Suprapubic skin (tissue), 4 donors: ENCODE measurements around the gene ARSG.

Source experiments
- CTCF ChIP-seq, 2 donors: fragments of 200-600 bp in 1 of 2; fragments of 450-650 bp in 1 of 2; sonication (generic) in 1 of 2; IDR thresholded peaks; one replicate each; pipeline ENCODE4 v1.5.1; 2016 to 2019; ENCODE audit warnings: antibody characterized with exemption in 2 of 2, mild to moderate bottlenecking in 1 of 2, moderate library complexity in 1 of 2
- EP300 ChIP-seq: sonication (generic); formaldehyde crosslinking; IDR thresholded peaks from one replicate; pipeline ENCODE4 v1.6.1; 2017; ENCODE audit warnings: antibody characterized with exemption
- POLR2A ChIP-seq, 2 donors: fragments of 450-650 bp; IDR thresholded peaks; one replicate each; pipeline ENCODE4 v1.6.1; 2017; ENCODE audit warnings: antibody characterized with exemption in 2 of 2, mild to moderate bottlenecking in 2 of 2, moderate library complexity in 2 of 2
- POLR2AphosphoS5 ChIP-seq, 3 donors: sonication (generic); formaldehyde crosslinking; IDR thresholded peaks; one replicate each; pipeline ENCODE4 v1.6.1; 2017; ENCODE audit warnings: antibody characterized with exemption in 3 of 3

- TF ChIP-seq POLR2A (IDR thresholded peaks at IDR 0.05) (no peak), EP300 (no peak), CTCF (IDR thresholded peaks at IDR 0.05) (no peak), POLR2AphosphoS5 (IDR thresholded peaks at IDR 0.05) (no peak)
These were observed 155.3 kb downstream of the ARSG start for GRCh38 chr17:68446626-68447041.
